Measurements from ENCODE around the gene VN1R4. TPM values are rescaled to one million over a fixed set of nuclear protein-coding genes. Genes with fewer than 3 reads are reported as not detected.

VN1R4 gene
- total RNA-seq, 1 experiment from 2014 or later: not detected

DNA sequence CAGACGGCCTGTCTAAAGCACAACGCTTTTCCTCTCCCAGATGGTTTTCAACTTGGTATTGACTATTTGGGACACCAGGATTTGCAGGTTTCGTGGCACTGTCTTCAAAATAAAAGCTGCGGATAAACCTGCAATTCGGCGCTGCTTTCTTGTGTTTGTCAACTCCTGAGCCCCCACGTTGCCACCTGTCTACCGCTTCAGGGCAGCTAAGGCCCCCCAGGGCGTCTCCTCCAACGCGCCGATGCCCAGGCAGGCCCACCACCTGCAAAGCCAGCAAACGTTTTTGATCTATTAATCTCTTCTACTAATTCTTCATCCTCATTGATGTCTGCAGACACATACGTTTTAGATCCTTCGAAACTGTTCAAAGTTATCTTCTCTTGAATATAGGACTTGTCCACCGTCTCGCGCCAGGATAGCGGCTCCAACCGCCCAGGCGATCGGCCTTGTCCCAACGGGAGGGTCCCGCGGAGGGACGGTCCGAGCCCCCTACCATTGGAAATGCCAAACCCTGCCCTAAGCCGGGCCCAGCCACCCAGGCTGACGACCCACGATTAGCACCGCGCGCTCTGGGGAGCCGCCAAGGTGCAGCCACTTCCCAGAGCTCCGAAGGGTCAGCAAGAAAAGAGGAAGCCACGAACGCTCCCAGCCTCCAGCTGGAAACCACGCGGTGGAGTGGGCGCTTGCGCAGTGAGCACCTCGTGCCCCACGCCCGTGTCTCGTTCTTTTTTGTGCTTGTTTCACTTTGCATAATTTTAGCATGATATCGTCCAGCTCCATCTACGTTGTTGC lies 23.4 kb upstream of the VN1R4 start:
- H3K4me1 ChIP-seq (ENCODE audit: control insufficient read depth in 1 of 2, insufficient read depth in 2 of 2, low read length in 2 of 2): no peaks in the 10 kb centered on the region
- ChIA-PET POLR2A (no interaction called here), RAD21 (ENCODE audit: low non-redundant PET in 1 of 2, low total read pairs in 2 of 2, uncharacterized antibody in 2 of 2, unreplicated experiment in 2 of 2) (no interaction called here), CTCF (no interaction called here)
- TF ChIP-seq CBX3 (IDR thresholded peaks at IDR 0.05; ENCODE audit: low read depth): no peak
- no peak for TF ChIP-seq EZH2phosphoT487 (IDR thresholded peaks at IDR 0.05; ENCODE audit: borderline replicate concordance)
- no peak for TF ChIP-seq CTCF (IDR thresholded peaks at IDR 0.05 in 2 of 3, conservative IDR thresholded peaks at IDR 0.05 in 1 of 3; ENCODE audit: borderline replicate concordance in 1 of 3, insufficient read depth in 1 of 3, low read depth in 2 of 3, low read length in 2 of 3)
- TF ChIP-seq, protein P1, sequence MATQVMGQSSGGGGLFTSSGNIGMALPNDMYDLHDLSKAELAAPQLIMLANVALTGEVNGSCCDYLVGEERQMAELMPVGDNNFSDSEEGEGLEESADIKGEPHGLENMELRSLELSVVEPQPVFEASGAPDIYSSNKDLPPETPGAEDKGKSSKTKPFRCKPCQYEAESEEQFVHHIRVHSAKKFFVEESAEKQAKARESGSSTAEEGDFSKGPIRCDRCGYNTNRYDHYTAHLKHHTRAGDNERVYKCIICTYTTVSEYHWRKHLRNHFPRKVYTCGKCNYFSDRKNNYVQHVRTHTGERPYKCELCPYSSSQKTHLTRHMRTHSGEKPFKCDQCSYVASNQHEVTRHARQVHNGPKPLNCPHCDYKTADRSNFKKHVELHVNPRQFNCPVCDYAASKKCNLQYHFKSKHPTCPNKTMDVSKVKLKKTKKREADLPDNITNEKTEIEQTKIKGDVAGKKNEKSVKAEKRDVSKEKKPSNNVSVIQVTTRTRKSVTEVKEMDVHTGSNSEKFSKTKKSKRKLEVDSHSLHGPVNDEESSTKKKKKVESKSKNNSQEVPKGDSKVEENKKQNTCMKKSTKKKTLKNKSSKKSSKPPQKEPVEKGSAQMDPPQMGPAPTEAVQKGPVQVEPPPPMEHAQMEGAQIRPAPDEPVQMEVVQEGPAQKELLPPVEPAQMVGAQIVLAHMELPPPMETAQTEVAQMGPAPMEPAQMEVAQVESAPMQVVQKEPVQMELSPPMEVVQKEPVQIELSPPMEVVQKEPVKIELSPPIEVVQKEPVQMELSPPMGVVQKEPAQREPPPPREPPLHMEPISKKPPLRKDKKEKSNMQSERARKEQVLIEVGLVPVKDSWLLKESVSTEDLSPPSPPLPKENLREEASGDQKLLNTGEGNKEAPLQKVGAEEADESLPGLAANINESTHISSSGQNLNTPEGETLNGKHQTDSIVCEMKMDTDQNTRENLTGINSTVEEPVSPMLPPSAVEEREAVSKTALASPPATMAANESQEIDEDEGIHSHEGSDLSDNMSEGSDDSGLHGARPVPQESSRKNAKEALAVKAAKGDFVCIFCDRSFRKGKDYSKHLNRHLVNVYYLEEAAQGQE (IDR thresholded peaks at IDR 0.05; ENCODE audit: low read depth): no peak
- no peak for TF ChIP-seq POLR2AphosphoS5 (IDR thresholded peaks at IDR 0.05; ENCODE audit: low read depth, low read length)
- TF ChIP-seq, protein P2, sequence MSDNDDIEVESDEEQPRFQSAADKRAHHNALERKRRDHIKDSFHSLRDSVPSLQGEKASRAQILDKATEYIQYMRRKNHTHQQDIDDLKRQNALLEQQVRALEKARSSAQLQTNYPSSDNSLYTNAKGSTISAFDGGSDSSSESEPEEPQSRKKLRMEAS (IDR thresholded peaks at IDR 0.05): no peak
- no peak for TF ChIP-seq SRF (IDR thresholded peaks at IDR 0.05; ENCODE audit: low read depth)
- TF ChIP-seq POLR2A (IDR thresholded peaks at IDR 0.05; ENCODE audit: borderline replicate concordance, extremely low read depth, insufficient read depth, insufficient read length): no peak
- no peak for TF ChIP-seq FOSL1 (IDR thresholded peaks at IDR 0.05; ENCODE audit: low read depth)
- TF ChIP-seq ZBTB33 (IDR thresholded peaks at IDR 0.05; ENCODE audit: extremely low read depth, insufficient replicate concordance, low read length): no peak
- no peak for TF ChIP-seq JUND (IDR thresholded peaks at IDR 0.05)
- no peak for TF ChIP-seq YY1 (IDR thresholded peaks at IDR 0.05; ENCODE audit: extremely low read depth, insufficient replicate concordance, low read depth, low read length)
- TF ChIP-seq CEBPB (IDR thresholded peaks at IDR 0.05; ENCODE audit: low read depth): no peak
- no peak for TF ChIP-seq RAD21 (IDR thresholded peaks at IDR 0.05; ENCODE audit: low read depth)
- TF ChIP-seq EZH2 (IDR thresholded peaks at IDR 0.05): no peak
- TF ChIP-seq SIN3A (IDR thresholded peaks at IDR 0.05; ENCODE audit: low read depth): no peak
- no peak overlapping the region for H3K9ac ChIP-seq (ENCODE audit: low read length)
- peaks cover 15 to 26% of the 10 kb centered on the region in 2 experiments; a peak in 2 of 4 replicates for H3K9me3 ChIP-seq (ENCODE audit: control insufficient read depth in 1 of 2, insufficient read depth in 1 of 2, low read depth in 1 of 2, low read length in 2 of 2)
- no peak overlapping the region for H3K27ac ChIP-seq (ENCODE audit: low read depth, low read length)
- no peaks in the 10 kb centered on the region for H3K9me2 ChIP-seq (ENCODE audit: insufficient read depth)
- no peak overlapping the region for H3K4me2 ChIP-seq (ENCODE audit: low read length)
- H2AFZ ChIP-seq (ENCODE audit: low read depth, low read length, poor library complexity, severe bottlenecking): no peak overlapping the region
- no peaks in the 10 kb centered on the region for H3K79me2 ChIP-seq (ENCODE audit: insufficient read depth, low read length)
- intact Hi-C loops (cut with micrococcal nuclease): no loop called here
- H3K4me3 ChIP-seq (replicated peaks in 1 of 2; ENCODE audit: low read depth in 1 of 2, low read length in 2 of 2): no peak overlapping the region
- no TSS peak for BruUV-seq (replicated peaks)
- no peaks in the 10 kb centered on the region for H4K20me1 ChIP-seq (ENCODE audit: insufficient read depth)
- no peaks in the 10 kb centered on the region for H3K36me3 ChIP-seq (ENCODE audit: control insufficient read depth in 1 of 2, insufficient read depth in 2 of 2, low read length in 2 of 2)
- DNase-seq (ENCODE audit: low read depth, low spot score): no peak
- ATAC-seq: no peak
- H3K27me3 ChIP-seq (ENCODE audit: insufficient read depth, low read length): no peaks in the 10 kb centered on the region
